ENCODE measurements around the gene SLCO3A1.

GRCh38 chr15:92048739-92049138 lies 195.2 kb downstream of the SLCO3A1 start:
- TF ChIP-seq CTCF (IDR thresholded peaks at IDR 0.05; ENCODE audit: insufficient read depth, low read length) (no peak), POLR2AphosphoS5 (IDR thresholded peaks at IDR 0.05; ENCODE audit: low read depth) (no peak)

Data from HL-60 (cell line).